Measurements from ENCODE around the gene UHRF2.
"Not testable (repeated sequence)": the region's sequence is repeated elsewhere in the genome, so short reads cannot be mapped to it uniquely, and the experiment has no call there.

The UHRF2 gene

GRCh38 chr9:6428940-6429889 is 16.2 kb downstream of the UHRF2 start:
- DNase-seq (ENCODE audit: low read depth), result no peak

- DNase-seq (ENCODE audit: low read depth), result no peak
These were observed 18.0 kb downstream of the UHRF2 start for GRCh38 chr9:6431038-6431437.

- DNase-seq (ENCODE audit: low read depth), result peak; percentile 49
These were observed 20.4 kb downstream of the UHRF2 start for GRCh38 chr9:6433410-6433809.

GRCh38 chr9:6439051-6439703 is 26.2 kb downstream of the UHRF2 start:
- DNase-seq (ENCODE audit: low read depth), result no peak

- DNase-seq (ENCODE audit: low read depth), result no peak
These were observed 27.4 kb downstream of the UHRF2 start for GRCh38 chr9:6440405-6440804.

- DNase-seq (ENCODE audit: low read depth), result peak; percentile 17
These were observed 28.3 kb downstream of the UHRF2 start for GRCh38 chr9:6441269-6441668.

- no peak for DNase-seq (ENCODE audit: low read depth)
These were observed 30.7 kb downstream of the UHRF2 start for GRCh38 chr9:6443661-6444060.

- DNase-seq (ENCODE audit: low read depth), result no peak
These were observed 31.1 kb downstream of the UHRF2 start for GRCh38 chr9:6444128-6444527.

- DNase-seq (ENCODE audit: low read depth), result no peak
These were observed 36.1 kb downstream of the UHRF2 start for GRCh38 chr9:6449086-6449485.

GRCh38 chr9:6449645-6450044 is 36.6 kb downstream of the UHRF2 start:
- DNase-seq (ENCODE audit: low read depth), result no peak

GRCh38 chr9:6450641-6451375 is 37.8 kb downstream of the UHRF2 start:
- no peak for DNase-seq (ENCODE audit: low read depth)

- DNase-seq (ENCODE audit: low read depth), result not testable (repeated sequence)
These were observed 42.3 kb downstream of the UHRF2 start for GRCh38 chr9:6455292-6455691.

GRCh38 chr9:6458704-6459103 is 45.7 kb downstream of the UHRF2 start:
- not testable (repeated sequence) for DNase-seq (ENCODE audit: low read depth)

GRCh38 chr9:6459718-6460117 is 46.7 kb downstream of the UHRF2 start:
- DNase-seq (ENCODE audit: low read depth), result no peak

GRCh38 chr9:6460189-6460768 is 47.3 kb downstream of the UHRF2 start:
- DNase-seq (ENCODE audit: low read depth), result no peak

GRCh38 chr9:6461619-6462018 is 48.6 kb downstream of the UHRF2 start:
- no peak for DNase-seq (ENCODE audit: low read depth)

GRCh38 chr9:6467006-6467625 is 54.1 kb downstream of the UHRF2 start:
- DNase-seq (ENCODE audit: low read depth), result no peak

- DNase-seq (ENCODE audit: low read depth), result no peak
These were observed 58.3 kb downstream of the UHRF2 start for GRCh38 chr9:6471231-6471850.

GRCh38 chr9:6473151-6473550 is 60.2 kb downstream of the UHRF2 start:
- DNase-seq (ENCODE audit: low read depth), result no peak

- no peak for DNase-seq (ENCODE audit: low read depth)
These were observed 67.0 kb downstream of the UHRF2 start for GRCh38 chr9:6479959-6480358.

GRCh38 chr9:6484210-6484609 is 71.2 kb downstream of the UHRF2 start:
- DNase-seq (ENCODE audit: low read depth), result no peak

Data from non-pigmented ciliary epithelial cell (primary cell).